IMR-90 (cell line): ENCODE data around the gene FIBIN. TPM values are rescaled to one million over a fixed set of nuclear protein-coding genes. Genes with fewer than 3 reads are reported as not detected.

Experiments
- ATAC-seq: fragments of 200-7000 bp; cut with Tn5 transposase; 2 replicates; pipeline ENCODE4 v1.9.1; 2020; ENCODE audit warnings: low read depth, mild to moderate bottlenecking, moderate library complexity
- BruUV-seq: library from RNA; stranded (reverse); fragments of 400-500 nt; replicated peaks from 2 replicates; lab custom pipeline; 2021; lab: Mats Ljungman, UMichigan
- CTCF ChIA-PET: fragments of 300-600 bp; formaldehyde crosslinking; extraction: SDS; loops from one replicate; lab custom pipeline; 2021; ENCODE audit warnings: antibody characterized with exemption; lab: Yijun Ruan, JAX
- POLR2A ChIA-PET: fragments of 300-600 bp; sonication (Branson Sonifier 250); formaldehyde crosslinking; loops from one replicate; lab custom pipeline; 2022; ENCODE audit warnings: antibody characterized with exemption; ENCODE audit not compliant: unreplicated experiment; lab: Charles Lee
- DNase-seq: peaks from one replicate; pipeline ENCODE4 v3.0.0; 2013
- H2AFZ ChIP-seq: replicated peaks from 2 replicates; pipeline ENCODE3; 2013; ENCODE audit warnings: low read length, mild to moderate bottlenecking; ENCODE audit not compliant: poor library complexity
- H2AK5ac ChIP-seq: 2 replicates; pipeline ENCODE4 v1.6.1; 2013; ENCODE audit warnings: low read depth, low read length, inconsistent platforms
- H2AK9ac ChIP-seq: replicated peaks from 2 replicates; pipeline ENCODE3; 2013; ENCODE audit warnings: mild to moderate bottlenecking, low read depth, low read length, moderate library complexity; ENCODE audit not compliant: poor library complexity
- H2BK120ac ChIP-seq: 2 replicates; pipeline ENCODE4 v1.6.1; 2013; ENCODE audit warnings: low read depth, low read length, inconsistent platforms
- H2BK15ac ChIP-seq: 3 replicates; pipeline ENCODE4 v1.6.1; 2013; ENCODE audit warnings: low read depth, low read length, inconsistent platforms
- H2BK20ac ChIP-seq: 2 replicates; pipeline ENCODE4 v1.6.1; 2013; ENCODE audit warnings: low read depth, mild to moderate bottlenecking, inconsistent platforms, low read length, moderate library complexity
- H2BK5ac ChIP-seq: 2 replicates; pipeline ENCODE4 v1.6.1; 2013; ENCODE audit warnings: mild to moderate bottlenecking, low read depth, low read length, inconsistent platforms; ENCODE audit not compliant: poor library complexity, severe bottlenecking
- H3K14ac ChIP-seq: replicated peaks from 2 replicates; pipeline ENCODE4 v1.6.1; 2013; ENCODE audit warnings: low read depth, low read length, inconsistent platforms
- H3K18ac ChIP-seq: 2 replicates; pipeline ENCODE4 v1.6.1; 2013; ENCODE audit warnings: low read depth, low read length, control low read depth
- H3K23ac ChIP-seq: 2 replicates; pipeline ENCODE4 v1.6.1; 2013; ENCODE audit warnings: low read depth, low read length, inconsistent platforms
- H3K27ac ChIP-seq: 2 replicates; pipeline ENCODE4 v1.5.1; 2013; ENCODE audit warnings: mild to moderate bottlenecking, control low read depth, low read length; ENCODE audit not compliant: insufficient read depth
- H3K27me3 ChIP-seq: 2 replicates; pipeline ENCODE4 v1.6.1; 2013; ENCODE audit warnings: low read length; ENCODE audit not compliant: control insufficient read depth, insufficient read depth
- H3K36me3 ChIP-seq: 2 replicates; pipeline ENCODE4 v1.6.1; 2013; ENCODE audit warnings: low read length, mixed read lengths; ENCODE audit not compliant: control insufficient read depth, insufficient read depth
- H3K4ac ChIP-seq: 2 replicates; pipeline ENCODE4 v1.6.1; 2013; ENCODE audit warnings: low read depth, low read length, inconsistent platforms
- H3K4me1 ChIP-seq: 2 replicates; pipeline ENCODE4 v1.6.1; 2013; ENCODE audit warnings: low read length, mixed read lengths; ENCODE audit not compliant: control insufficient read depth, insufficient read depth
- H3K4me2 ChIP-seq: 2 replicates; pipeline ENCODE4 v1.6.1; 2013; ENCODE audit warnings: low read depth, mild to moderate bottlenecking, control low read depth, low read length, moderate library complexity
- H3K4me3 ChIP-seq: 2 replicates; pipeline ENCODE4 v1.5.1; 2013; ENCODE audit warnings: low read depth, mild to moderate bottlenecking, control low read depth, low read length, moderate library complexity; ENCODE audit not compliant: insufficient read depth
- H3K56ac ChIP-seq: 2 replicates; pipeline ENCODE4 v1.6.1; 2013; ENCODE audit warnings: low read length, inconsistent platforms; ENCODE audit not compliant: insufficient read depth; ENCODE audit errors: extremely low read depth
- H3K79me1 ChIP-seq, 2 experiments: 2 replicates each; pipeline ENCODE4 v1.6.1; 2013; ENCODE audit warnings: low read length in 2 of 2, inconsistent platforms in 1 of 2, low read depth in 1 of 2
- H3K9ac ChIP-seq: 2 replicates; pipeline ENCODE4 v1.6.1; 2013; ENCODE audit warnings: low read depth, low read length, control low read depth
- H3K9me1 ChIP-seq: 2 replicates; pipeline ENCODE4 v1.6.1; 2013; ENCODE audit warnings: low read length, inconsistent platforms; ENCODE audit not compliant: insufficient read depth
- H3K9me3 ChIP-seq: 2 replicates; pipeline ENCODE4 v1.6.1; 2013; ENCODE audit warnings: low read length; ENCODE audit not compliant: control insufficient read depth, insufficient read depth
- H4K20me1 ChIP-seq: 2 replicates; pipeline ENCODE4 v1.6.1; 2013; ENCODE audit warnings: low read length, inconsistent platforms; ENCODE audit not compliant: insufficient read depth
- H4K5ac ChIP-seq: 2 replicates; pipeline ENCODE4 v1.6.1; 2013; ENCODE audit warnings: mild to moderate bottlenecking, low read depth, low read length, control low read depth
- H4K8ac ChIP-seq, 2 experiments: 2 replicates each; pipeline ENCODE4 v1.6.1; 2013; ENCODE audit warnings: low read depth in 2 of 2, low read length in 2 of 2, control low read depth in 1 of 2, inconsistent platforms in 1 of 2
- H4K91ac ChIP-seq: 2 replicates; pipeline ENCODE4 v1.6.1; 2013; ENCODE audit warnings: low read depth, low read length, inconsistent platforms; ENCODE audit not compliant: insufficient read depth
- BHLHE40 ChIP-seq: fragments of 150-350 bp; IDR thresholded peaks from 2 replicates; pipeline ENCODE4 v1.6.1; 2016; ENCODE audit warnings: mild to moderate bottlenecking, low read depth, low read length
- MAFK ChIP-seq: IDR thresholded peaks from 2 replicates; pipeline ENCODE4 v1.6.1; 2012; ENCODE audit warnings: low read depth, low read length, improper control_type of control experiment
- MAZ ChIP-seq: IDR thresholded peaks from 2 replicates; pipeline ENCODE4 v1.6.1; 2012; ENCODE audit warnings: low read depth, mild to moderate bottlenecking, low read length, improper control_type of control experiment, moderate library complexity, borderline replicate concordance
- NFE2L2 ChIP-seq: fragments of 150-350 bp; IDR thresholded peaks from 2 replicates; pipeline ENCODE4 v1.6.1; 2016; ENCODE audit warnings: low read depth, mild to moderate bottlenecking, low read length
- RAD21 ChIP-seq: IDR thresholded peaks from 2 replicates; pipeline ENCODE4 v1.6.1; 2012; ENCODE audit warnings: low read length, improper control_type of control experiment
- RFX5 ChIP-seq: IDR thresholded peaks from 2 replicates; pipeline ENCODE4 v1.8.0; 2012; ENCODE audit warnings: low read depth, mild to moderate bottlenecking, low read length, moderate library complexity
- SMC3 ChIP-seq: fragments of 150-350 bp; IDR thresholded peaks from 2 replicates; pipeline ENCODE4 v1.6.1; 2016; ENCODE audit warnings: low read depth, mild to moderate bottlenecking, antibody characterized with exemption, low read length, moderate library complexity
- WGBS, 2 experiments: methylation state at CpG; one replicate each; pipeline versions ENCODE4 v1.1.5 to v1.1.7; 2013; ENCODE audit warnings: missing lambda C conversion rate in 2 of 2; ENCODE audit not compliant: insufficient read length in 1 of 2; ENCODE audit errors: extremely low coverage in 2 of 2; 5-methylcytosine and 5-hydroxymethylcytosine counted together
- dilution Hi-C: fragments of 300-500 bp; cut with HindIII; formaldehyde crosslinking; loops from one replicate; pipeline ENCODE4 v1.14.3; 2018; ENCODE audit warnings: low sequenced_read_pairs; ENCODE audit not compliant: unreplicated experiment
- in situ Hi-C: fragments of 300-500 bp; cut with MboI; formaldehyde crosslinking; loops from 3 replicates; pipeline ENCODE4 v1.14.3; 2019; ENCODE audit warnings: low sequenced_read_pairs, inconsistent platforms, mixed read lengths
- intact Hi-C: fragments of 100-400 bp; cut with micrococcal nuclease; formaldehyde crosslinking; loops from 2 replicates; pipeline ENCODE4 v1.10.0; 2022
- polyA plus RNA-seq, 3 experiments: library from polyadenylated mRNA; depleted of rRNA; stranded (reverse); fragments of >200 nt; gene quantifications; 2 replicates each; pipeline ENCODE4 v1.2.3, GENCODE V29; 2012; ENCODE audit warnings: low replicate concordance in 1 of 3
- total RNA-seq: library from RNA; depleted of rRNA; stranded (reverse); fragments of >200 nt; gene quantifications from 2 replicates; pipeline ENCODE4 v1.2.3, GENCODE V29; 2012
- TF ChIP-seq, protein P1 (sequence below): fragments of 150-350 bp; IDR thresholded peaks from 2 replicates; pipeline ENCODE4 v1.6.1; 2016; ENCODE audit warnings: low read depth, mild to moderate bottlenecking, low read length, moderate library complexity, borderline replicate concordance
- TF ChIP-seq, protein P2 (sequence below): fragments of 150-350 bp; IDR thresholded peaks from 2 replicates; pipeline ENCODE4 v1.6.1; 2017; ENCODE audit warnings: mild to moderate bottlenecking, antibody characterized with exemption, low read length, low read depth
- TF ChIP-seq, protein P3 (sequence below): conservative IDR thresholded peaks from 2 replicates; pipeline ENCODE4 v1.5.1; 2012; ENCODE audit warnings: mild to moderate bottlenecking, low read depth, low read length, improper control_type of control experiment

Gene FIBIN
- total and polyA plus RNA-seq, 2 of the 4 experiments (the other 2 are of a cell fraction): 5.7 to 6.1 TPM

DNA sequence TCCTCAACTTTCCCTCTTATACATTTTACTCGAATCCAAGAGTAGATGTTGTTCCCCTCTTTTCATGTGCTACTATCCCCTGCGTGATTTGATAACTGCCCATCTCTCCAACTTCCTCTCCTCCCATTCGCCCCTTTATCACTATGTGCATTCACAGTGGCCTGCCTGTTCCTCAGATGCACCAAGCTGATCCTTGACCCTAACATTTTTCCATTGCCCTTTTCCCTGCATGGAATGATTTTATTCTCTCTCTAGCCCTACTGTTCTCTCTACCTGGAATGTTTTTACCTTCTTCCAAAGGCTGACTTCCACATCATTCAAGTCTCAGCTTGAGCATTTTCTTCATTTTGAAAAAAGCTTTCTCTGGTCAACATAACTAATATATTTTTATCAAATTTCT, 31.0 kb downstream of the FIBIN start:
- Histone ChIP-seq H2BK120ac (no peak overlapping the region), H3K9me1 (no peaks in the 10 kb centered on the region), H3K79me1 (no peaks in the 10 kb centered on the region), H2BK20ac (no peak overlapping the region), H2BK15ac (no peak overlapping the region), H3K27ac (no peak overlapping the region), H3K23ac (no peak overlapping the region), H3K4me3 (no peak overlapping the region), H4K8ac (no peak overlapping the region), H4K20me1 (no peaks in the 10 kb centered on the region), H3K56ac (no peak overlapping the region), H2AK9ac (no peak overlapping the region), H3K14ac (no peak overlapping the region), H4K91ac (no peak overlapping the region), H3K18ac (no peak overlapping the region), H4K5ac (no peak overlapping the region), H2AFZ (no peak overlapping the region), H3K27me3 (no peaks in the 10 kb centered on the region; the same call in 1 of the 2 replicates), H3K36me3 (no peaks in the 10 kb centered on the region), H3K9me3 (no peaks in the 10 kb centered on the region), H2BK5ac (no peak overlapping the region), H2AK5ac (no peak overlapping the region), H3K4me2 (no peak overlapping the region), H3K4me1 (no peaks in the 10 kb centered on the region), H3K4ac (no peak overlapping the region), H3K9ac (no peak overlapping the region)
- CTCF ChIA-PET: no interaction called here
- ATAC-seq (no peak), DNase-seq (no peak)
- POLR2A ChIA-PET: no interaction called here
- in situ Hi-C loops: no loop called here
- WGBS, 2 experiments: 93% methylated on average over 3 of the region's 3 CpGs; no CpG with 5 or more reads in 1 of the 2 experiments
- TF ChIP-seq, protein P1, sequence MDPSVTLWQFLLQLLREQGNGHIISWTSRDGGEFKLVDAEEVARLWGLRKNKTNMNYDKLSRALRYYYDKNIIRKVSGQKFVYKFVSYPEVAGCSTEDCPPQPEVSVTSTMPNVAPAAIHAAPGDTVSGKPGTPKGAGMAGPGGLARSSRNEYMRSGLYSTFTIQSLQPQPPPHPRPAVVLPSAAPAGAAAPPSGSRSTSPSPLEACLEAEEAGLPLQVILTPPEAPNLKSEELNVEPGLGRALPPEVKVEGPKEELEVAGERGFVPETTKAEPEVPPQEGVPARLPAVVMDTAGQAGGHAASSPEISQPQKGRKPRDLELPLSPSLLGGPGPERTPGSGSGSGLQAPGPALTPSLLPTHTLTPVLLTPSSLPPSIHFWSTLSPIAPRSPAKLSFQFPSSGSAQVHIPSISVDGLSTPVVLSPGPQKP: no peak
- TF ChIP-seq RFX5 (no peak), NFE2L2 (no peak), SMC3 (no peak), MAZ (no peak), BHLHE40 (no peak), RAD21 (no peak), MAFK (no peak)
- TF ChIP-seq, protein P2, sequence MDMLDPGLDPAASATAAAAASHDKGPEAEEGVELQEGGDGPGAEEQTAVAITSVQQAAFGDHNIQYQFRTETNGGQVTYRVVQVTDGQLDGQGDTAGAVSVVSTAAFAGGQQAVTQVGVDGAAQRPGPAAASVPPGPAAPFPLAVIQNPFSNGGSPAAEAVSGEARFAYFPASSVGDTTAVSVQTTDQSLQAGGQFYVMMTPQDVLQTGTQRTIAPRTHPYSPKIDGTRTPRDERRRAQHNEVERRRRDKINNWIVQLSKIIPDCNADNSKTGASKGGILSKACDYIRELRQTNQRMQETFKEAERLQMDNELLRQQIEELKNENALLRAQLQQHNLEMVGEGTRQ: no peak
- TF ChIP-seq, protein P3, sequence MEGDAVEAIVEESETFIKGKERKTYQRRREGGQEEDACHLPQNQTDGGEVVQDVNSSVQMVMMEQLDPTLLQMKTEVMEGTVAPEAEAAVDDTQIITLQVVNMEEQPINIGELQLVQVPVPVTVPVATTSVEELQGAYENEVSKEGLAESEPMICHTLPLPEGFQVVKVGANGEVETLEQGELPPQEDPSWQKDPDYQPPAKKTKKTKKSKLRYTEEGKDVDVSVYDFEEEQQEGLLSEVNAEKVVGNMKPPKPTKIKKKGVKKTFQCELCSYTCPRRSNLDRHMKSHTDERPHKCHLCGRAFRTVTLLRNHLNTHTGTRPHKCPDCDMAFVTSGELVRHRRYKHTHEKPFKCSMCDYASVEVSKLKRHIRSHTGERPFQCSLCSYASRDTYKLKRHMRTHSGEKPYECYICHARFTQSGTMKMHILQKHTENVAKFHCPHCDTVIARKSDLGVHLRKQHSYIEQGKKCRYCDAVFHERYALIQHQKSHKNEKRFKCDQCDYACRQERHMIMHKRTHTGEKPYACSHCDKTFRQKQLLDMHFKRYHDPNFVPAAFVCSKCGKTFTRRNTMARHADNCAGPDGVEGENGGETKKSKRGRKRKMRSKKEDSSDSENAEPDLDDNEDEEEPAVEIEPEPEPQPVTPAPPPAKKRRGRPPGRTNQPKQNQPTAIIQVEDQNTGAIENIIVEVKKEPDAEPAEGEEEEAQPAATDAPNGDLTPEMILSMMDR: no peak
- intact Hi-C loops: no loop called here
- dilution Hi-C loops: no loop called here
- BruUV-seq: no TSS peak
